Transverse colon (tissue), 4 donors: ENCODE results near the gene AICDA. TPM values are rescaled to one million over a fixed set of nuclear protein-coding genes. Genes with fewer than 3 reads are reported as not detected.

ENCODE experiments used
- DNase-seq: peaks from one replicate; pipeline ENCODE4 v3.0.0-alpha.2; 2019
- H3K27ac ChIP-seq, 4 donors: fragments of 200-600 bp; sonication (generic); 2 replicates each; pipeline ENCODE4 v1.5.1; 2016 to 2018; ENCODE audit warnings: inconsistent platforms in 4 of 4
- H3K27me3 ChIP-seq: fragments of 200-600 bp; sonication (generic); 2 replicates; pipeline ENCODE4 v1.5.1; 2017; ENCODE audit warnings: inconsistent platforms
- H3K36me3 ChIP-seq, 4 donors: fragments of 200-600 bp; sonication (generic); 2 replicates each; pipeline ENCODE4 v1.5.1; 2017 to 2019; ENCODE audit warnings: inconsistent platforms in 4 of 4
- H3K4me1 ChIP-seq, 4 donors: fragments of 200-600 bp; sonication (generic); 2 replicates each; pipeline ENCODE4 v1.5.1; 2017 to 2020; ENCODE audit warnings: inconsistent platforms in 4 of 4
- H3K4me3 ChIP-seq, 4 donors: fragments of 200-600 bp; sonication (generic); 1 replicate in 1 of 4; 2 replicates in 3 of 4; pipeline versions ENCODE4 v1.5.1 to v1.6.1; 2017 to 2019; ENCODE audit warnings: inconsistent platforms in 4 of 4
- H3K9me3 ChIP-seq, 2 donors: fragments of 200-600 bp; sonication (generic); 2 replicates each; pipeline ENCODE4 v1.5.1; 2017 to 2019; ENCODE audit warnings: inconsistent platforms in 2 of 2
- EP300 ChIP-seq: sonication (generic); formaldehyde crosslinking; IDR thresholded peaks from one replicate; pipeline ENCODE4 v1.6.1; 2017; ENCODE audit warnings: antibody characterized with exemption, low read depth
- POLR2A ChIP-seq: fragments of 450-650 bp; IDR thresholded peaks from one replicate; pipeline ENCODE4 v1.6.1; 2016; ENCODE audit warnings: antibody characterized with exemption, mild to moderate bottlenecking, moderate library complexity
- POLR2AphosphoS5 ChIP-seq, 3 donors: sonication (generic); formaldehyde crosslinking; IDR thresholded peaks; one replicate each; pipeline ENCODE4 v1.6.1; 2016; ENCODE audit warnings: antibody characterized with exemption in 3 of 3
- WGBS, 2 donors: methylation state at CpG; one replicate each; pipeline ENCODE4 v1.1.5; 2018; ENCODE audit warnings: low coverage in 1 of 2; 5-methylcytosine and 5-hydroxymethylcytosine counted together
- in situ Hi-C, 4 donors: fragments of 200-750 bp; cut with MboI; loops; one replicate each; pipeline versions ENCODE4 v1.15.0 to v1.15.1; 2017; ENCODE audit warnings: low sequenced_read_pairs in 3 of 4, low pct_ligation_motif_present in 1 of 4, low pct_unique_long_range_greater_than_20kb in 1 of 4
- intact Hi-C: fragments of 100-400 bp; cut with DNase I; formaldehyde crosslinking; loops from one replicate; pipeline ENCODE4 v1.15.1; 2023; ENCODE audit warnings: low total_unique reads
- total RNA-seq, 4 donors: library from RNA; depleted of rRNA; stranded (reverse); fragments of >200 nt; gene quantifications; one replicate each; pipeline ENCODE4 v1.1.0, GENCODE V29; 2016
- TF ChIP-seq, protein P1 (sequence below), 5 experiments: fragments of 200-600 bp in 3 of 5; fragments of 450-650 bp in 2 of 5; sonication (generic) in 3 of 5; IDR thresholded peaks; 1 replicate in 2 of 5; 2 replicates in 3 of 5; pipeline ENCODE4 v1.5.1; 2016 to 2017; ENCODE audit warnings: antibody characterized with exemption in 5 of 5, inconsistent platforms in 3 of 5, mild to moderate bottlenecking in 2 of 5, moderate library complexity in 1 of 5

The AICDA gene
- total RNA-seq, 4 donors from 2014 or later, result not detected

DNA sequence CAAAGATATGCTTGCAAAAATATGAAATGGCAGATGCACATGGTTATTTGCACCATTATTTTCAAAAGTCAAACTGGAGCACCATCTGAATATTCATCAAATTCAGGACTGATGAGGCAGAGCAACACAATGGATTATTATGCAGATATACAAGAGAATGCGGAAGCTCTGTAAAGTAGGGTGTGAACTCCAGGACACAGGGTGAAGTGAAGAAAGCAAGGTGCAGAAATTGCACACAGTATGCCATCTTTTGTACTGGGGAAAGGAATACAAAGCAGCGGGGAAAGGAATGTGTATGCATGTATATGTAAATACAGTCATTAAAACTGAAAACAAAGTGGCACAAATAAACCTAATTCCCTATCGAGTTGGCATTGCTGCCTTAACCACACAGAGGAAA, 49.3 kb downstream of the AICDA start:
- Histone ChIP-seq H3K27ac (no peak overlapping the region), H3K36me3 (no peaks in the 10 kb centered on the region), H3K4me1 (no peaks in the 10 kb centered on the region), H3K9me3 (peaks cover 0 to 3% of the 10 kb centered on the region in 2 donors), H3K27me3 (no peaks in the 10 kb centered on the region), H3K4me3 (no peak overlapping the region)
- TF ChIP-seq, protein P1, sequence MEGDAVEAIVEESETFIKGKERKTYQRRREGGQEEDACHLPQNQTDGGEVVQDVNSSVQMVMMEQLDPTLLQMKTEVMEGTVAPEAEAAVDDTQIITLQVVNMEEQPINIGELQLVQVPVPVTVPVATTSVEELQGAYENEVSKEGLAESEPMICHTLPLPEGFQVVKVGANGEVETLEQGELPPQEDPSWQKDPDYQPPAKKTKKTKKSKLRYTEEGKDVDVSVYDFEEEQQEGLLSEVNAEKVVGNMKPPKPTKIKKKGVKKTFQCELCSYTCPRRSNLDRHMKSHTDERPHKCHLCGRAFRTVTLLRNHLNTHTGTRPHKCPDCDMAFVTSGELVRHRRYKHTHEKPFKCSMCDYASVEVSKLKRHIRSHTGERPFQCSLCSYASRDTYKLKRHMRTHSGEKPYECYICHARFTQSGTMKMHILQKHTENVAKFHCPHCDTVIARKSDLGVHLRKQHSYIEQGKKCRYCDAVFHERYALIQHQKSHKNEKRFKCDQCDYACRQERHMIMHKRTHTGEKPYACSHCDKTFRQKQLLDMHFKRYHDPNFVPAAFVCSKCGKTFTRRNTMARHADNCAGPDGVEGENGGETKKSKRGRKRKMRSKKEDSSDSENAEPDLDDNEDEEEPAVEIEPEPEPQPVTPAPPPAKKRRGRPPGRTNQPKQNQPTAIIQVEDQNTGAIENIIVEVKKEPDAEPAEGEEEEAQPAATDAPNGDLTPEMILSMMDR (IDR thresholded peaks at IDR 0.05), result no peak
- TF ChIP-seq POLR2A, result no peak
- no peak for TF ChIP-seq POLR2AphosphoS5 (IDR thresholded peaks at IDR 0.05)
- no peak for TF ChIP-seq EP300
- DNase-seq, result no peak
- 73 to 80% methylated on average over 3 of the region's 3 CpGs for WGBS, 2 donors
- intact Hi-C loops (no loop called here), in situ Hi-C loops (no loop called here)

DNA sequence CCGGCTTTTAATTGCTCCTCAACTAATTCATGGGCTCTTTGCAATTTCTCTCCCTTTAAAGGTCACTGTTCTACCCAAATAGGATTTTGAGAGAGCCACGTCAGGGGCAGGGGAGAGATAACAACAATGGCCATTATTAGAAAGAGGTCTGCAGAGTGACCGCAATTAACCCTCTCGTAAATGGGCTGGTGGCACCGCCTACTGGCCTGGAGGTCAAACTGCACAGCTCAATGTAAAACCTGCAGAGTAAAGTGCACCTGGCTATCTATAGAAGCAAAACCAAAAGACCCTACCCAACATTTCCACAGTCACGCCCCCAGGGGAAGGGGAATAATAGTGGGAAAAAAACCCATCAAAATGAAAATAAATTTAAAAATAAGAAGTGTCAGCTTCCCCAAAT, 50.3 kb downstream of the AICDA start:
- no peaks in the 10 kb centered on the region for H3K4me1 ChIP-seq
- no peak for DNase-seq
- peaks cover 0 to 3% of the 10 kb centered on the region in 2 donors for H3K9me3 ChIP-seq
- no peaks in the 10 kb centered on the region for H3K27me3 ChIP-seq
- no peak overlapping the region for H3K27ac ChIP-seq
- WGBS, 2 donors, result 89 to 100% methylated on average over 1 to 6 of the region's 6 CpGs
- H3K4me3 ChIP-seq, result no peak overlapping the region
- in situ Hi-C loops, result no loop called here
- intact Hi-C loops, result no loop called here
- H3K36me3 ChIP-seq, result no peaks in the 10 kb centered on the region
- TF ChIP-seq, protein P1 (IDR thresholded peaks at IDR 0.05), result no peak
- TF ChIP-seq POLR2AphosphoS5 (IDR thresholded peaks at IDR 0.05) (no peak), POLR2A (no peak), EP300 (no peak)

DNA sequence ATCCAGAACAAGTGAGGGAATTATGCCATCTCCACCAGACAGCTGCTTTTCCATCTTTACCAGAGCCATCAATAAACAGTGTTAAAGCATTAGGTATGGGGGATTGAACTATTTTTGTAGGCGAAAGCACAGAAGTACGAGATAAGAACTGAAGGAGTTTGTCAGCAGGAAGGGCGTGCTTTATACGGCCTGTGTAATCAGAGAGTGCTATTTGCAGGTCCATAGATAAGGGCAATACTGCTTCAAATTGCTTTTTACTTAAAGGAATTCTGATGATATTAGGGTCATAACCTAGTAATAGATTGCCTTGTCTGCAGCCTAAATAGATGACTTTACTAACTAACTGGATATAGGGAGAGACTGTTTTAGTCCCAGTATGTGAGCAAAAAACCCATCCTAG, 51.6 kb downstream of the AICDA start:
- Histone ChIP-seq H3K27me3 (no peaks in the 10 kb centered on the region), H3K4me3 (no peak overlapping the region), H3K9me3 (peaks cover 0 to 3% of the 10 kb centered on the region in 2 donors), H3K36me3 (no peaks in the 10 kb centered on the region), H3K27ac (no peak overlapping the region), H3K4me1 (no peaks in the 10 kb centered on the region)
- 51% methylated on average over 4 of the region's 4 CpGs; no CpG with 5 or more reads in 1 of the 2 donors for WGBS, 2 donors
- intact Hi-C loops (no loop called here), in situ Hi-C loops (no loop called here)
- no peak for TF ChIP-seq POLR2AphosphoS5 (IDR thresholded peaks at IDR 0.05)
- no peak for TF ChIP-seq POLR2A
- DNase-seq, result no peak

DNA sequence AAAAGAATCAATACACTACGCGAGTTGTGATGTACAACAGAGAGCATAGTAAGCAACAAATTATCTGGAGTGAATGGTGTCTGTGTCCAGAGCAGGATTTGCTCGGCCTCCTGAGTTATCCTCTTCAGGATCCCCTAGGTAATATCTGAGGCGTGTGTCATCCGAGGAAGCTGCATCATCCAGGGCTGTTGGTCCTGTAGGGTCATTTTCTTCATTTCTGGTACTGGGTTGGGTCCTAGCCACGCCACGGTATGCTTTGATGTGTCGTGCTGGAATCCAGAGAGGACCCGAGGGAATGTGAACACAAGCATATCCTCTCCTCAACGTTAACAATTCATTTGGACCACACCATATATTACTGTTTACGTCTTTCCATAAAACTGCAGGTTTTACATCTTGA, 53.0 kb downstream of the AICDA start:
- Histone ChIP-seq H3K36me3 (no peaks in the 10 kb centered on the region), H3K27me3 (no peaks in the 10 kb centered on the region), H3K9me3 (peaks cover 0 to 3% of the 10 kb centered on the region in 2 donors), H3K4me3 (no peak overlapping the region), H3K4me1 (no peaks in the 10 kb centered on the region), H3K27ac (no peak overlapping the region)
- TF ChIP-seq POLR2A (no peak), EP300 (no peak), POLR2AphosphoS5 (IDR thresholded peaks at IDR 0.05) (no peak)
- TF ChIP-seq, protein P1 (IDR thresholded peaks at IDR 0.05), result no peak
- intact Hi-C loops (no loop called here), in situ Hi-C loops (no loop called here)
- DNase-seq, result no peak
- WGBS, 2 donors, result 79 to 84% methylated on average over 7 to 11 of the region's 11 CpGs

DNA sequence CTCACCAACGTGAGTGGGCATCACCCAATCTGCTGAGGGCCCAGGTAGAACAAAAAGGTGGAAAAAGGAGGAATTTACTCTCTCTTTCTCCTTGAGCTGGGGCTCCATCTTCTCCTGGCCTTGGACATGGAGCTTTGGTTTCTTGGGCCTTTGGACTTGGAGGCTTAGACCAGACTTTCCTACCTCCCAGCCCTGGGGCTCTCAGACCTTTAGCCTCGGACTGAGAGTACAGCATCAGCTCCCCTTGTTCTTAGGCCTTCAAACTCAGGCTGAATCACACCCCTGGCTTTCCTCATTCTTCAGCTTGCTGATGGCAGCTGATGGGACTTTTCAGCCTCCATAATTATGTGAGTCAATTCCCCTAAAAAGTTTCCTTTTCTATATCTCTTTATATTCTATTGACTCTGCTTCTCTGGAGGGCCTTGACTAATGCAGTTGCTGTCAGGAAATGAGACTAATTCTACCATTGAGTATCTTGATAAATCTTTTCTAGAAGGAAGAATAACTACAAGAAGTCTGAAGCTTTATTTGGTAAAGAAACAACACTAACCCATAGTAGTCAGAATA, 56.0 kb downstream of the AICDA start:
- no peaks in the 10 kb centered on the region for H3K36me3 ChIP-seq
- H3K4me3 ChIP-seq, result no peak overlapping the region
- no peak overlapping the region for H3K27ac ChIP-seq
- intact Hi-C loops, result no loop called here
- H3K4me1 ChIP-seq, result no peaks in the 10 kb centered on the region
- no peaks in the 10 kb centered on the region for H3K9me3 ChIP-seq
- in situ Hi-C loops, result no loop called here
- 60% methylated on average over 2 of the region's 2 CpGs; no CpG with 5 or more reads in 1 of the 2 donors for WGBS, 2 donors
- DNase-seq, result no peak
- no peak for TF ChIP-seq POLR2AphosphoS5 (IDR thresholded peaks at IDR 0.05)
- H3K27me3 ChIP-seq, result no peaks in the 10 kb centered on the region
